IMR-90 (cell line): ENCODE data around the gene PPOX. TPM values are rescaled to one million over a fixed set of nuclear protein-coding genes. Genes with fewer than 3 reads are reported as not detected.

ENCODE experiments used
- ATAC-seq: fragments of 200-7000 bp; cut with Tn5 transposase; 2 replicates; pipeline ENCODE4 v1.9.1; 2020; ENCODE audit warnings: low read depth, mild to moderate bottlenecking, moderate library complexity
- BruUV-seq: library from RNA; stranded (reverse); fragments of 400-500 nt; replicated peaks from 2 replicates; lab custom pipeline; 2021; lab: Mats Ljungman, UMichigan
- CTCF ChIA-PET: fragments of 300-600 bp; formaldehyde crosslinking; extraction: SDS; loops from one replicate; lab custom pipeline; 2021; ENCODE audit warnings: antibody characterized with exemption; lab: Yijun Ruan, JAX
- POLR2A ChIA-PET: fragments of 300-600 bp; sonication (Branson Sonifier 250); formaldehyde crosslinking; loops from one replicate; lab custom pipeline; 2022; ENCODE audit warnings: antibody characterized with exemption; ENCODE audit not compliant: unreplicated experiment; lab: Charles Lee
- DNase-seq: peaks from one replicate; pipeline ENCODE4 v3.0.0; 2013
- H2AFZ ChIP-seq: replicated peaks from 2 replicates; pipeline ENCODE3; 2013; ENCODE audit warnings: low read length, mild to moderate bottlenecking; ENCODE audit not compliant: poor library complexity
- H2AK5ac ChIP-seq: 2 replicates; pipeline ENCODE4 v1.6.1; 2013; ENCODE audit warnings: low read depth, low read length, inconsistent platforms
- H2AK9ac ChIP-seq: replicated peaks from 2 replicates; pipeline ENCODE3; 2013; ENCODE audit warnings: mild to moderate bottlenecking, low read depth, low read length, moderate library complexity; ENCODE audit not compliant: poor library complexity
- H2BK120ac ChIP-seq: 2 replicates; pipeline ENCODE4 v1.6.1; 2013; ENCODE audit warnings: low read depth, low read length, inconsistent platforms
- H2BK15ac ChIP-seq: 3 replicates; pipeline ENCODE4 v1.6.1; 2013; ENCODE audit warnings: low read depth, low read length, inconsistent platforms
- H2BK20ac ChIP-seq: 2 replicates; pipeline ENCODE4 v1.6.1; 2013; ENCODE audit warnings: low read depth, mild to moderate bottlenecking, inconsistent platforms, low read length, moderate library complexity
- H2BK5ac ChIP-seq: 2 replicates; pipeline ENCODE4 v1.6.1; 2013; ENCODE audit warnings: mild to moderate bottlenecking, low read depth, low read length, inconsistent platforms; ENCODE audit not compliant: poor library complexity, severe bottlenecking
- H3K14ac ChIP-seq: replicated peaks from 2 replicates; pipeline ENCODE4 v1.6.1; 2013; ENCODE audit warnings: low read depth, low read length, inconsistent platforms
- H3K18ac ChIP-seq: 2 replicates; pipeline ENCODE4 v1.6.1; 2013; ENCODE audit warnings: low read depth, low read length, control low read depth
- H3K23ac ChIP-seq: 2 replicates; pipeline ENCODE4 v1.6.1; 2013; ENCODE audit warnings: low read depth, low read length, inconsistent platforms
- H3K27ac ChIP-seq: 2 replicates; pipeline ENCODE4 v1.5.1; 2013; ENCODE audit warnings: mild to moderate bottlenecking, control low read depth, low read length; ENCODE audit not compliant: insufficient read depth
- H3K27me3 ChIP-seq: 2 replicates; pipeline ENCODE4 v1.6.1; 2013; ENCODE audit warnings: low read length; ENCODE audit not compliant: control insufficient read depth, insufficient read depth
- H3K36me3 ChIP-seq: 2 replicates; pipeline ENCODE4 v1.6.1; 2013; ENCODE audit warnings: low read length, mixed read lengths; ENCODE audit not compliant: control insufficient read depth, insufficient read depth
- H3K4ac ChIP-seq: 2 replicates; pipeline ENCODE4 v1.6.1; 2013; ENCODE audit warnings: low read depth, low read length, inconsistent platforms
- H3K4me1 ChIP-seq: 2 replicates; pipeline ENCODE4 v1.6.1; 2013; ENCODE audit warnings: low read length, mixed read lengths; ENCODE audit not compliant: control insufficient read depth, insufficient read depth
- H3K4me2 ChIP-seq: 2 replicates; pipeline ENCODE4 v1.6.1; 2013; ENCODE audit warnings: low read depth, mild to moderate bottlenecking, control low read depth, low read length, moderate library complexity
- H3K4me3 ChIP-seq: 2 replicates; pipeline ENCODE4 v1.5.1; 2013; ENCODE audit warnings: low read depth, mild to moderate bottlenecking, control low read depth, low read length, moderate library complexity; ENCODE audit not compliant: insufficient read depth
- H3K56ac ChIP-seq: 2 replicates; pipeline ENCODE4 v1.6.1; 2013; ENCODE audit warnings: low read length, inconsistent platforms; ENCODE audit not compliant: insufficient read depth; ENCODE audit errors: extremely low read depth
- H3K79me1 ChIP-seq, 2 experiments: 2 replicates each; pipeline ENCODE4 v1.6.1; 2013; ENCODE audit warnings: low read length in 2 of 2, inconsistent platforms in 1 of 2, low read depth in 1 of 2
- H3K9ac ChIP-seq: 2 replicates; pipeline ENCODE4 v1.6.1; 2013; ENCODE audit warnings: low read depth, low read length, control low read depth
- H3K9me1 ChIP-seq: 2 replicates; pipeline ENCODE4 v1.6.1; 2013; ENCODE audit warnings: low read length, inconsistent platforms; ENCODE audit not compliant: insufficient read depth
- H3K9me3 ChIP-seq: 2 replicates; pipeline ENCODE4 v1.6.1; 2013; ENCODE audit warnings: low read length; ENCODE audit not compliant: control insufficient read depth, insufficient read depth
- H4K20me1 ChIP-seq: 2 replicates; pipeline ENCODE4 v1.6.1; 2013; ENCODE audit warnings: low read length, inconsistent platforms; ENCODE audit not compliant: insufficient read depth
- H4K5ac ChIP-seq: 2 replicates; pipeline ENCODE4 v1.6.1; 2013; ENCODE audit warnings: mild to moderate bottlenecking, low read depth, low read length, control low read depth
- H4K8ac ChIP-seq, 2 experiments: 2 replicates each; pipeline ENCODE4 v1.6.1; 2013; ENCODE audit warnings: low read depth in 2 of 2, low read length in 2 of 2, control low read depth in 1 of 2, inconsistent platforms in 1 of 2
- H4K91ac ChIP-seq: 2 replicates; pipeline ENCODE4 v1.6.1; 2013; ENCODE audit warnings: low read depth, low read length, inconsistent platforms; ENCODE audit not compliant: insufficient read depth
- CEBPB ChIP-seq: IDR thresholded peaks from 2 replicates; pipeline ENCODE4 v1.6.1; 2012; ENCODE audit warnings: low read depth, low read length, improper control_type of control experiment
- WGBS, 2 experiments: methylation state at CpG; one replicate each; pipeline versions ENCODE4 v1.1.5 to v1.1.7; 2013; ENCODE audit warnings: missing lambda C conversion rate in 2 of 2; ENCODE audit not compliant: insufficient read length in 1 of 2; ENCODE audit errors: extremely low coverage in 2 of 2; 5-methylcytosine and 5-hydroxymethylcytosine counted together
- dilution Hi-C: fragments of 300-500 bp; cut with HindIII; formaldehyde crosslinking; loops from one replicate; pipeline ENCODE4 v1.14.3; 2018; ENCODE audit warnings: low sequenced_read_pairs; ENCODE audit not compliant: unreplicated experiment
- in situ Hi-C: fragments of 300-500 bp; cut with MboI; formaldehyde crosslinking; loops from 3 replicates; pipeline ENCODE4 v1.14.3; 2019; ENCODE audit warnings: low sequenced_read_pairs, inconsistent platforms, mixed read lengths
- intact Hi-C: fragments of 100-400 bp; cut with micrococcal nuclease; formaldehyde crosslinking; loops from 2 replicates; pipeline ENCODE4 v1.10.0; 2022
- polyA plus RNA-seq, 3 experiments: library from polyadenylated mRNA; depleted of rRNA; stranded (reverse); fragments of >200 nt; gene quantifications; 2 replicates each; pipeline ENCODE4 v1.2.3, GENCODE V29; 2012; ENCODE audit warnings: low replicate concordance in 1 of 3
- total RNA-seq: library from RNA; depleted of rRNA; stranded (reverse); fragments of >200 nt; gene quantifications from 2 replicates; pipeline ENCODE4 v1.2.3, GENCODE V29; 2012
- TF ChIP-seq, protein P1 (sequence below): conservative IDR thresholded peaks from 2 replicates; pipeline ENCODE4 v1.5.1; 2012; ENCODE audit warnings: mild to moderate bottlenecking, low read depth, low read length, improper control_type of control experiment

The PPOX gene
- total and polyA plus RNA-seq, 2 of the 4 experiments (the other 2 are of a cell fraction) = 6.1 to 14.3 TPM

DNA sequence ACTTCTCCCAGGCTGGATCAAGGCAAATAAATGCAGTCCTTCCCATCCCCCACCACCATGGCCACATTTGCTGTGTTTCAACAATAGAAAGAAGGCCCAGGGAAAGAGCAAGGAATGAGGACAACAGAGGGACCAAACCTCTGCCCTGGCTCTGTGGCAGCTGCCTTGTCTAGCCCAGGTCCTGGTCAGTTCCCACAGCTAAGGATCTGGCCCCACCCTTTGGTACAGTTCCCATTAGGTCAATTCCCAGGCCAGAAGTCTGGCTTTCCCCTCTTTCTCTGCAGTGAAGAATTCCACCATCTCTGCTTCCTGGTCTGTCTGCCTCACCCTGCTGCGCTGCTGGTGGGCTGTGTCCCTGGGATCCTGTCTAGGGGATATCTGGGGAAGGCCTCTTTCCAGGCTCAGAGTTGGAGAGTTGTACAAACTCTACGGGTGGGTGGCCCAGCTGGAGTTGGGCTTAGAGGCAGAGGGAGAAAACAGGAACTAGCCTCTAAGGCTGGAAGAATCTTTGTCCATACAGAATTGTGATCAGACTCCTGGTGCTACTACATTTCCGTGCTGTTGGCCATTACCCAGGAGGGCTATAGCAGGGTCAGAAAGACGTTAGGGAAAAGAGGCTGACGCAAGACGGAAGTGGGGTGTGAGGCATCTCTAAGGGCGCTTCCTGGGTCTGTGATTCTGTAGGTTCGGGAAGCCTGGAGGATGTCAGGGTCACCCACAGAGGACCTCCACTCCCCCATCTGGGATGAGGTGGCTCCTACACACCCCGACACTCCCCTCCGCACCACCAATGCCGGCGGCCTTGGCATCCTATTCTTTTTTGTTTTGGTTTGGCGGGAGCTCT, 35.0 kb downstream of the PPOX start:
- H3K36me3 ChIP-seq = peaks cover 6% of the 10 kb centered on the region; the same call in 1 of the 2 replicates
- H3K23ac ChIP-seq = peak overlapping the region; percentile 74; the same call in 1 of the 2 replicates
- dilution Hi-C loops (no loop called here), intact Hi-C loops (no loop called here), in situ Hi-C loops (no loop called here)
- H3K9me3 ChIP-seq = no peaks in the 10 kb centered on the region
- H4K5ac ChIP-seq = peak overlapping the region; percentile 84
- CTCF ChIA-PET = interaction anchor here (0.5 to 3.0 kb wide), 5 partner anchors 9 to 185 kb away, joined by 3 to 19 read pairs (median 3); partner anchors contain the start of gene TOMM40L
- H3K4me3 ChIP-seq = peak overlapping the region; percentile 33; the same call in 1 of the 2 replicates
- H3K4me2 ChIP-seq = peak overlapping the region; percentile 74
- H3K4ac ChIP-seq = peak overlapping the region; percentile 94
- H2BK15ac ChIP-seq = peak overlapping the region; percentile 59; the same call in 2 of the 3 replicates
- peak overlapping the region; percentile 99 for H3K14ac ChIP-seq
- H3K27ac ChIP-seq = peak overlapping the region; percentile 88
- H3K18ac ChIP-seq = peak overlapping the region; percentile 67
- peaks cover 14 to 32% of the 10 kb centered on the region in 2 experiments for H3K79me1 ChIP-seq
- no TSS peak for BruUV-seq
- peak overlapping the region; percentile 66 for H2BK20ac ChIP-seq
- POLR2A ChIA-PET = interaction anchor here (0.5 to 0.9 kb wide), 2 partner anchors 24 to 73 kb away, joined by 3 to 4 read pairs; partner anchors contain the start of gene TOMM40L
- peak overlapping the region; percentile 95 for H2BK120ac ChIP-seq
- H4K20me1 ChIP-seq = peaks cover under 1% of the 10 kb centered on the region; the same call in 1 of the 2 replicates
- H4K8ac ChIP-seq = peak overlapping the region; percentile 85 to 96
- H3K9me1 ChIP-seq = peaks cover 24% of the 10 kb centered on the region
- peak overlapping the region; percentile 90 for H2BK5ac ChIP-seq
- H2AK5ac ChIP-seq = peak overlapping the region; percentile 94
- peak overlapping the region; percentile 63; the same call in 1 of the 2 replicates for H3K56ac ChIP-seq
- TF ChIP-seq CEBPB = peak; percentile 49; the same call in 1 of the 2 replicates
- TF ChIP-seq, protein P1, sequence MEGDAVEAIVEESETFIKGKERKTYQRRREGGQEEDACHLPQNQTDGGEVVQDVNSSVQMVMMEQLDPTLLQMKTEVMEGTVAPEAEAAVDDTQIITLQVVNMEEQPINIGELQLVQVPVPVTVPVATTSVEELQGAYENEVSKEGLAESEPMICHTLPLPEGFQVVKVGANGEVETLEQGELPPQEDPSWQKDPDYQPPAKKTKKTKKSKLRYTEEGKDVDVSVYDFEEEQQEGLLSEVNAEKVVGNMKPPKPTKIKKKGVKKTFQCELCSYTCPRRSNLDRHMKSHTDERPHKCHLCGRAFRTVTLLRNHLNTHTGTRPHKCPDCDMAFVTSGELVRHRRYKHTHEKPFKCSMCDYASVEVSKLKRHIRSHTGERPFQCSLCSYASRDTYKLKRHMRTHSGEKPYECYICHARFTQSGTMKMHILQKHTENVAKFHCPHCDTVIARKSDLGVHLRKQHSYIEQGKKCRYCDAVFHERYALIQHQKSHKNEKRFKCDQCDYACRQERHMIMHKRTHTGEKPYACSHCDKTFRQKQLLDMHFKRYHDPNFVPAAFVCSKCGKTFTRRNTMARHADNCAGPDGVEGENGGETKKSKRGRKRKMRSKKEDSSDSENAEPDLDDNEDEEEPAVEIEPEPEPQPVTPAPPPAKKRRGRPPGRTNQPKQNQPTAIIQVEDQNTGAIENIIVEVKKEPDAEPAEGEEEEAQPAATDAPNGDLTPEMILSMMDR = no peak
- peak overlapping the region; percentile 98 for H4K91ac ChIP-seq
- WGBS, 2 experiments = 8% methylated on average over 2 of the region's 13 CpGs; no CpG with 5 or more reads in 1 of the 2 experiments
- peak overlapping the region; percentile 98 for H2AFZ ChIP-seq
- H3K4me1 ChIP-seq = peaks cover 31% of the 10 kb centered on the region
- peak overlapping the region; percentile 94 for H2AK9ac ChIP-seq
- H3K27me3 ChIP-seq = no peaks in the 10 kb centered on the region
- ATAC-seq = no peak
- H3K9ac ChIP-seq = peak overlapping the region; percentile 79
- peak; percentile 69 for DNase-seq
